HG03571 (cell line): ENCODE measurements around the gene SHKBP1.
"Not testable (repeated sequence)": the region's sequence is repeated elsewhere in the genome, so short reads cannot be mapped to it uniquely, and the experiment has no call there.

Experiments used
- ATAC-seq: cut with Tn5 transposase; IDR thresholded peaks from one replicate; pipeline ENCODE4 v1.9.1; 2021; ENCODE audit not compliant: unreplicated experiment

The SHKBP1 gene

GRCh38 chr19:40553885-40554857, 22.5 kb upstream of the SHKBP1 start:
- ATAC-seq = no peak

GRCh38 chr19:40555978-40556689, 20.5 kb upstream of the SHKBP1 start:
- no peak for ATAC-seq

- no peak for ATAC-seq
Observed at GRCh38 chr19:40556953-40557530, 19.6 kb upstream of the SHKBP1 start.

GRCh38 chr19:40559394-40559793, 17.3 kb upstream of the SHKBP1 start:
- no peak for ATAC-seq

DNA sequence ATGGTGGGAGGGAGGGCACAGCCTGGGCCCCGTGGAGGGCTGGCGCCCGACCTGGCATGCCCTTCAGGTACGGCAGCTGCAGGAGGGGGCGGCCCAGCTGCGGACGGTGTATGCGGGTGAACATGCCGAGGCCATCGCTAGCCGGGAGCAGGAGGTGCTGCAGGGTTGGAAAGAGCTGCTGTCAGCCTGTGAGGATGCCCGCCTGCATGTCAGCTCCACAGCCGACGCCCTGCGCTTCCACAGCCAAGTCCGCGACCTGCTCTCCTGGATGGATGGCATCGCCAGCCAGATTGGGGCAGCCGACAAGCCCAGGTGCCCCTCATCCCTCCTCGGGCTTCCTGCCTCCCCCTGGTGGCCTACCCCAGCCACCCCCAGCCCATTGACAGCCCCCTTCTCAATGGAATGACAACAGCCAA, 16.6 kb upstream of the SHKBP1 start:
- ATAC-seq = no peak

- no peak for ATAC-seq
Observed at GRCh38 chr19:40561947-40562346, 14.7 kb upstream of the SHKBP1 start.

- ATAC-seq = not testable (repeated sequence)
Observed at GRCh38 chr19:40564535-40564934, 12.1 kb upstream of the SHKBP1 start.

DNA sequence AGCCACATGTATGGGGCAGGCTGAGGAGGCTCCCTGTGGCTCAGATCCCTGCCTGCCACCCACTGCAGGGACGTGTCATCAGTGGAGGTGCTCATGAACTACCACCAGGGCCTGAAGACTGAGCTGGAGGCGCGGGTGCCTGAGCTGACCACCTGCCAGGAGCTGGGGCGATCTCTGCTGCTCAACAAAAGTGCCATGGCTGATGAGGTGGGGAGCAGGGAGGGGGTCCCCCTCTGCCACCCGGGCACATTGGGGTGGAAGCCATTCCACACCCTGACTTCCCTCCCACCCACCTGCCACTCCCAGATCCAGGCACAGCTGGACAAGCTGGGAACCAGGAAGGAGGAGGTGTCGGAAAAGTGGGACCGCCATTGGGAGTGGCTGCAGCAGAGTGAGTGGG, 11.3 kb upstream of the SHKBP1 start:
- ATAC-seq = no peak

DNA sequence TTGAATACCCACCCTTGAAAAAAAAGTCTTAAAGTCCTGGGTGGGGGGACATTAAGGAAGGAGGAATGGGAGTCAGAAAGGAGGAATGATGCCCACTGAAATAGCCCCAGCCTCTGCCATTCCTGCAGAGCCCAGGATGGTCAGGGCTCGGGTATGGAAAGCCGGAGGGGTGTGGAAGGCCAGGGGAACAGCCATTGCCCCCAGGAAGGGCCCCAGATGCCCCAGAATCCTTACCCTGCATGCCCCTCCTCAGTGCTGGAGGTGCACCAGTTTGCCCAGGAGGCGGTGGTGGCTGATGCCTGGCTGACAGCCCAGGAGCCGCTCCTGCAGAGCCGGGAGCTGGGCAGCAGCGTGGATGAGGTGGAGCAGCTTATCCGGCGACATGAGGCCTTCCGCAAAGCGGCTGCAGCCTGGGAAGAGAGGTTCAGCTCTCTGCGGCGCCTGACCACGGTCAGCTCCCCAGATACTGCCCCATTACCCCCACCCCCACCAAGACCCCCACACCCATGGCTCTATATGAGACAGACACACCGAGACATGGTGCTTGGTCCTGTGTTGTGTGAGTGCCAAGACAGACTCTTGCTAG, 10.7 kb upstream of the SHKBP1 start:
- ATAC-seq = no peak

GRCh38 chr19:40567040-40567749, 9.5 kb upstream of the SHKBP1 start:
- ATAC-seq = no peak

- ATAC-seq = no peak
Observed at GRCh38 chr19:40567750-40568494, 8.8 kb upstream of the SHKBP1 start.

DNA sequence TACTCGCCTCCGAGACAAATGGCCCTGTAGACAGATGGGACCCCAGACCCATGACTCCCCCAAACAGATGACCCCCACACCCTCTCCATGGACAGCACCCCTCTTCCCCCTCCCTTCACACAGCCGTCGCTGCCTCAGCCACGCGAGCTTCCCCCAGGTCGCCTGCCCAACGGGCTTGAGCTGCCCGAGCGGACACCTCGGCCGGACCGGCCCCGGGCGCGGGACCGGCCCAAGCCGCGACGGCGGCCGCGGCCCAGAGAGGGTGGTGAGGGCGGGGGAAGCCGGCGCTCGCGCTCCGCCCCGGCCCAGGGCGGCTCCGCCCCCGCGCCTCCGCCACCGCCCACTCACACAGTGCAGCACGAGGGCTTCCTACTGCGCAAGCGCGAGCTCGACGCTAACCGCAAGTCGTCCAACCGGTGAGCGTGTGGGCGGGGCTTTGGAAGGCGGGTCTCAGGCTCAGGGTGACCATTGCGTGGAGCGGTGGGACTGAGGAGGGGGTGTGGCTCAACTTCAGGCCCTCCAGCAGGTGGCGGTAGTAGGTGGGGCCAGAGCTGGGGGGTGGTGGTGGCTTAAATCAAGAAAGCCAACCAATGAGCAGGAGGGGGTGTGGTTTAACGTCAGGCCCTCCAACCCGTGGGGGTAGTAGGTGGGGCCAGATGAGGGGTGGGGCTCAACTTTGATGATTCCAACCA, 6.2 kb upstream of the SHKBP1 start:
- ATAC-seq = peak; percentile 73

DNA sequence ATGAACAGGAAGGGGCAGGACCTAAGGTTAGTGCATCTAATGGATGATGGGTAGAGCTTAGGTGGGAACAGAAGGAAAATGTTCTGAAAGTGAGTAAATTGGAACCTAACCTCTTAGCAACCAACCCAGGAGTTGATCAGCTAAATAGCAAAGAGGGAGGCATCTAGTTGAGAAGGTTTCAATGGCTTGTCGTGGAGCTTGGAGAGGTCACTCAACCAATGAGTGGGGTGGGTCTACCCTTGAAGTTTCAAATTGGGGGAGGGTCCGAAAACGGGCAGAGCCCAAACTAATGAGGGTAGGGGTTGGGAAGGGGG, 5.7 kb upstream of the SHKBP1 start:
- ATAC-seq = no peak

- no peak for ATAC-seq
Observed at GRCh38 chr19:40571831-40572495, 4.7 kb upstream of the SHKBP1 start.

DNA sequence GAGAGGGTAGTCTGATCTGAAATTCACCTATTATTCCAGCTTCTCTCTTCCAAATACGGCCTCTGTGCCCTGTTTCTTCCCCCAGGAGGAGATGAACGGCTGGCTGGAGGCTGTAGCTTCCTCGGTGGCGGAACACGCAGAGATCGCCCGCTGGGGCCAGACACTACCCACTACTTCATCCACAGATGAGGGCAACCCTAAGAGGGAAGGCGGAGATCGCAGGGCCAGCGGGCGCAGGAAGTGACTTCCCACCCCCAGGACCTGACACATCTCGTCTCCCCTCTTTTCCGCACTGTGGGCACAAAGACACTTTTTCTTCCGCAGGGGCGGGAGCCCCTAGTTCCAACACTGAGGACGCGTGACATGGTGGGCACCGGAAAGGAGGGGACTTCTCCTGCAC, 1.3 kb upstream of the SHKBP1 start:
- no peak for ATAC-seq

DNA sequence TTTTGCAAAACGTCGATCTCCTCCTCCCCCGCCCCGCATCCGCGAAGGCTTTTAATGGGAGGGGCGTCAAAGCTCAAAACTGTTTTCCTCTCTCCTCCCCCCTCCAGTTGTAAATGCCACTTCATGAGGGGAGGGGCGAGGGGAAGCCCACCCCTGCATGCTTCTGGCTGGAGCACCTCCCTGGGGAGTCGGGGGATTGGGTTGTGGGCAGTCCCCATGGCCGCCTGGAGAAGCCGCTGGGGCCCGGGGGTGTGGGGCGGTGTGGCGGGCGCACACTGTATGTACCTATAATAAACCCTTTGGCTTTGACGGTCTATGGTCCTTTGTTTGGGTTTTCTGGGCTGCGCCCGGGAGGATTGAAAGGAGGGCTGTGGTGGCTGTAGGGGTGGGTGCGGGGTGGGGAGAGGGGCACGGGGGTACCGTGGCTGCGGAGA, 505 bp upstream of the SHKBP1 start:
- peak; percentile 3 for ATAC-seq

GRCh38 chr19:40578442-40578908, 1.8 kb downstream of the SHKBP1 start:
- ATAC-seq = no peak

DNA sequence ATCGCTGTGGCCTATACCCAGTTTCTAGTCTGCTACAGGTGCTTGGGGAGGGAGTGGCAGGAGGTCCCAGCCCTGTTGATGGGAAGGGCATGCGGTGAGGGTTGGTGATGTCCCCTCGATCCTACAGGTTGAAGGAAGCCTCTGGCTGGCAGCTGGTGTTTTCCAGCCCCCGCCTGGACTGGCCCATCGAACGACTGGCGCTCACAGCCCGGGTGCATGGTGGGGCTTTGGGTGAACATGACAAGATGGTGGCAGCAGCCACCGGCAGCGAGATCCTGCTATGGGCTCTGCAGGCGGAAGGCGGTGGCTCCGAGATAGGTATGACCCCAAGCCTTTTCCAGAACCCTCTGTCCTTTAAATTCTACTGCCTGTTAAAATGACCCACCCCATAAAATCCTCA, 3.9 kb downstream of the SHKBP1 start:
- no peak for ATAC-seq

DNA sequence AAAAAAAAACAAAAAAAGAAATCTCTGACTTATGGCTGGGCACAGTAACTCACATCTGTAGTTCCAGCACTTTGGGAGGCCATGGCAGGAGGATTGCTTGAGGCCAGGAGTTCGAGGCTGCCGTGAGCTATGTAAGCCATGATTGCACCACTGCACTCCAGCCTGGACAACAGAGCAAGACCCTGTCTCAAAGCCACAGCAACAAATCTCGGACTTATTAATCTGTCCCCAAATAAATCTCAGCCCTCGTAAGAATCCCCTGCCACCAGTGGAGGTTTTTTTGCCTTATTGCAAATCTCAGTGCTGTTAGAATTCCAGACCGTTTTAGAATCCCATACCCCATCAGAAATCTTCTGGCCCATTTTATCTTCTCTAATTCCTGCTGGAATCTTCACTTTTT, 4.9 kb downstream of the SHKBP1 start:
- no peak for ATAC-seq
